Stimulated activated naive CD8-positive, alpha-beta T cell treated with anti-CD3 and anti-CD28 coated beads, Interleukin-15, Interleukin-2, amounts not matched to agents 100 ng/mL and 50 ng/mL, for 24 hours (primary cell): ENCODE results near the gene CLEC16A.

Experiments used
- H3K27ac Mint-ChIP-seq: one replicate; pipeline ENCODE4 v1.8.0; 2021; ENCODE audit warnings: mild to moderate bottlenecking, mixed read lengths
- H3K27me3 Mint-ChIP-seq: one replicate; pipeline ENCODE4 v1.8.0; 2021; ENCODE audit warnings: mixed read lengths
- H3K36me3 Mint-ChIP-seq: one replicate; pipeline ENCODE4 v1.8.0; 2021; ENCODE audit warnings: low read depth, mixed read lengths
- H3K4me1 Mint-ChIP-seq: one replicate; pipeline ENCODE4 v1.8.0; 2021; ENCODE audit warnings: low read depth, mixed read lengths
- H3K4me3 Mint-ChIP-seq: one replicate; pipeline ENCODE4 v1.8.0; 2021; ENCODE audit warnings: mild to moderate bottlenecking, mixed read lengths
- H3K9me3 Mint-ChIP-seq: one replicate; pipeline ENCODE4 v1.8.0; 2021; ENCODE audit warnings: mixed read lengths

Gene CLEC16A

GRCh38 chr16:11090232-11090631 lies 145.9 kb downstream of the CLEC16A start:
- H3K27ac Mint-ChIP-seq = peak overlapping the region; percentile 63
- no peaks in the 10 kb centered on the region for H3K27me3 Mint-ChIP-seq
- no peaks in the 10 kb centered on the region for H3K9me3 Mint-ChIP-seq
- H3K4me3 Mint-ChIP-seq = no peak overlapping the region
- peaks cover 83% of the 10 kb centered on the region for H3K4me1 Mint-ChIP-seq
- peaks cover 20% of the 10 kb centered on the region for H3K36me3 Mint-ChIP-seq

- Mint-ChIP-seq H3K9me3 (no peaks in the 10 kb centered on the region), H3K4me1 (peaks cover 89% of the 10 kb centered on the region), H3K27ac (peak overlapping the region; percentile 83), H3K36me3 (peaks cover 20% of the 10 kb centered on the region), H3K27me3 (no peaks in the 10 kb centered on the region), H3K4me3 (peak overlapping the region; percentile 23)
Observed at GRCh38 chr16:11091021-11091785, 146.8 kb downstream of the CLEC16A start.

- H3K27ac Mint-ChIP-seq = peak overlapping the region; percentile 100
- no peaks in the 10 kb centered on the region for H3K27me3 Mint-ChIP-seq
- H3K4me1 Mint-ChIP-seq = peaks cover 97% of the 10 kb centered on the region
- peak overlapping the region; percentile 47 for H3K4me3 Mint-ChIP-seq
- H3K36me3 Mint-ChIP-seq = peaks cover 20% of the 10 kb centered on the region
- no peaks in the 10 kb centered on the region for H3K9me3 Mint-ChIP-seq
Observed at GRCh38 chr16:11092788-11093571, 148.6 kb downstream of the CLEC16A start.

GRCh38 chr16:11093572-11094074 lies 149.3 kb downstream of the CLEC16A start:
- Mint-ChIP-seq H3K36me3 (peaks cover 20% of the 10 kb centered on the region), H3K4me1 (peaks cover 94% of the 10 kb centered on the region), H3K9me3 (no peaks in the 10 kb centered on the region), H3K4me3 (peak overlapping the region; percentile 47), H3K27ac (peak overlapping the region; percentile 100), H3K27me3 (no peaks in the 10 kb centered on the region)

GRCh38 chr16:11094075-11094856 lies 149.9 kb downstream of the CLEC16A start:
- Mint-ChIP-seq H3K4me1 (peaks cover 92% of the 10 kb centered on the region), H3K27me3 (no peaks in the 10 kb centered on the region), H3K36me3 (peaks cover 20% of the 10 kb centered on the region), H3K9me3 (no peaks in the 10 kb centered on the region), H3K27ac (peak overlapping the region; percentile 100), H3K4me3 (peak overlapping the region; percentile 78)

GRCh38 chr16:11094857-11095565 lies 150.6 kb downstream of the CLEC16A start:
- H3K4me1 Mint-ChIP-seq = peaks cover 91% of the 10 kb centered on the region
- H3K36me3 Mint-ChIP-seq = peaks cover 15% of the 10 kb centered on the region
- H3K27me3 Mint-ChIP-seq = no peaks in the 10 kb centered on the region

GRCh38 chr16:11095935-11096334 lies 151.6 kb downstream of the CLEC16A start:
- Mint-ChIP-seq H3K4me3 (no peak overlapping the region), H3K9me3 (no peaks in the 10 kb centered on the region), H3K36me3 (peaks cover 14% of the 10 kb centered on the region), H3K27ac (peak overlapping the region; percentile 100), H3K4me1 (peaks cover 95% of the 10 kb centered on the region), H3K27me3 (no peaks in the 10 kb centered on the region)

More at GRCh38 chr16:11094857-11095565, 150.6 kb downstream of the CLEC16A start:
- peak overlapping the region; percentile 100 for H3K27ac Mint-ChIP-seq
- H3K9me3 Mint-ChIP-seq = no peaks in the 10 kb centered on the region
- peak overlapping the region; percentile 78 for H3K4me3 Mint-ChIP-seq

GRCh38 chr16:11097094-11097786 lies 152.9 kb downstream of the CLEC16A start:
- Mint-ChIP-seq H3K4me1 (peaks cover 94% of the 10 kb centered on the region), H3K9me3 (no peaks in the 10 kb centered on the region), H3K27ac (peak overlapping the region; percentile 76), H3K36me3 (peaks cover 17% of the 10 kb centered on the region), H3K4me3 (no peak overlapping the region), H3K27me3 (no peaks in the 10 kb centered on the region)

GRCh38 chr16:11097787-11098167 lies 153.4 kb downstream of the CLEC16A start:
- Mint-ChIP-seq H3K27ac (peak overlapping the region; percentile 40), H3K4me3 (no peak overlapping the region), H3K27me3 (no peaks in the 10 kb centered on the region), H3K4me1 (peaks cover 94% of the 10 kb centered on the region), H3K36me3 (peaks cover 18% of the 10 kb centered on the region), H3K9me3 (no peaks in the 10 kb centered on the region)

- Mint-ChIP-seq H3K4me1 (peaks cover 91% of the 10 kb centered on the region), H3K9me3 (no peaks in the 10 kb centered on the region), H3K27me3 (no peaks in the 10 kb centered on the region), H3K4me3 (no peak overlapping the region), H3K36me3 (peaks cover 24% of the 10 kb centered on the region), H3K27ac (peak overlapping the region; percentile 71)
Observed at GRCh38 chr16:11098601-11099390, 154.4 kb downstream of the CLEC16A start.

GRCh38 chr16:11099672-11100205 lies 155.4 kb downstream of the CLEC16A start:
- Mint-ChIP-seq H3K4me1 (peaks cover 90% of the 10 kb centered on the region), H3K9me3 (no peaks in the 10 kb centered on the region), H3K36me3 (peaks cover 26% of the 10 kb centered on the region), H3K4me3 (peak overlapping the region; percentile 24), H3K27ac (peak overlapping the region; percentile 91), H3K27me3 (no peaks in the 10 kb centered on the region)

GRCh38 chr16:11100239-11100750 lies 155.9 kb downstream of the CLEC16A start:
- H3K27me3 Mint-ChIP-seq = no peaks in the 10 kb centered on the region
- peaks cover 25% of the 10 kb centered on the region for H3K36me3 Mint-ChIP-seq
- H3K4me1 Mint-ChIP-seq = peaks cover 90% of the 10 kb centered on the region
- peak overlapping the region; percentile 91 for H3K27ac Mint-ChIP-seq
- H3K9me3 Mint-ChIP-seq = no peaks in the 10 kb centered on the region
- peak overlapping the region; percentile 24 for H3K4me3 Mint-ChIP-seq

GRCh38 chr16:11101283-11101682 lies 156.9 kb downstream of the CLEC16A start:
- peaks cover 25% of the 10 kb centered on the region for H3K36me3 Mint-ChIP-seq
- H3K27ac Mint-ChIP-seq = peak overlapping the region; percentile 91
- peaks cover 90% of the 10 kb centered on the region for H3K4me1 Mint-ChIP-seq
- H3K27me3 Mint-ChIP-seq = no peaks in the 10 kb centered on the region
- H3K9me3 Mint-ChIP-seq = no peaks in the 10 kb centered on the region
- no peak overlapping the region for H3K4me3 Mint-ChIP-seq
